HG02571 (cell line): ENCODE data around the gene RHEB.

Source experiments
- ATAC-seq: cut with Tn5 transposase; IDR thresholded peaks from one replicate; pipeline ENCODE4 v1.9.1; 2021; ENCODE audit warnings: mild to moderate bottlenecking, moderate library complexity; ENCODE audit not compliant: unreplicated experiment

Gene RHEB

GRCh38 chr7:151423226-151423625 is 96.5 kb downstream of the RHEB start:
- ATAC-seq, result no peak

GRCh38 chr7:151422212-151422611 is 97.5 kb downstream of the RHEB start:
- no peak for ATAC-seq

GRCh38 chr7:151420144-151420543 is 99.6 kb downstream of the RHEB start:
- ATAC-seq, result no peak

GRCh38 chr7:151416941-151417315 is 102.8 kb downstream of the RHEB start:
- ATAC-seq, result no peak

- ATAC-seq, result no peak
Observed at GRCh38 chr7:151416112-151416940, 103.4 kb downstream of the RHEB start.
